ENCODE data around the gene FAM177B.

The FAM177B gene

DNA sequence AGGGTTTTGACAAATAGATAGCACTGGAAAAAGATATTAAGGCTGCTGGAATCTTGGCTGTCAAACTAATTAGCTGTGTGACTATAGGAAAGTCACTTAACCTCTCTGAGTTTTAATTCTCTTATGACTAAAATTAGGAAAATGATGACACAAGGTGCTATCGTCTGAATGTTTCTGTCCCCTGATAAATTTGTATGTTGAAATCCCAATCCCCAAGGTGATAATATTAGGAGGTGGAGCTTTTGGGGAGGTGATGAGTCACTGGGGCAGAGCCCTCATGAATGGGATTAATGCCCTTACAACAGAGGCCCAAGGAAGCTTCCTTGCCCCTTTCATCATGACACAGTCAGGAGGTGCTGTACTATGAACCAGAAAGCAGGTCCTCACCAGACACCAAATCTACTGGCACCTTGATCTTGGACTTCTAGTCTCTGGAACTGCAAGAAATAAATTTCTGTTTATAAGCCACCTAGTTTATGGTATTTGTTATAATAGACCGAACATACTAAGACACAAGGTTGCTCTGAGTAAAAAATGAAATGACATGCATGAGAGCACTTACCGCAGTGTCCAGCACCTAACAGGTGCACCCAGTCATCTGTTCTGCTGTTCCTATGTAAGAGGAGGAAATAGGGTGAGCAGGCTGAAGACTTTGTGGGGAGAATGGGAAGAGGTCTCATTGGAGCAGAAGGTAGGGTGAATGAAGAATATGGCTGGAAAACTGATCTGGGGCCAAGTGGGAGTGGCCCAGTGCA is 51.6 kb downstream of the FAM177B start:
- DNase-seq, result no peak

DNA sequence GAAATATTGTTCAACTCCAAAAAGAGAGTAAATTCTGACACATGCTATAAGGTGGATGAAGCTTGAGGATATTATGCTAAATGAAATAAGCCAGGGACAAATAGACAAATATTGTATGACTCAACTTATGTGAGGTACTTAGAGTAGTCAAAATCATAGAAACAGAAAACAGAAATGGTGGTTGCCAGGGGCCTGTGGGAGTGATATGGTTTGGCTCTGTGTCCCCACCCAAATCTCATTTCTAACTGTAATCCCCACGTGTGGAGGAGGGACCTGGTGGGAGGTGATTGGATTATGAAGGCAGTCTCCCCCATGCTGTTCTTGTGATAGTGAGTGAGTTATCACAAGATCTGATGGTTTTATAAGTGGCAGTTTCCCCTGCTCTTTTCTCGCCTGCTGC is 53.1 kb downstream of the FAM177B start:
- DNase-seq, result no peak

DNA sequence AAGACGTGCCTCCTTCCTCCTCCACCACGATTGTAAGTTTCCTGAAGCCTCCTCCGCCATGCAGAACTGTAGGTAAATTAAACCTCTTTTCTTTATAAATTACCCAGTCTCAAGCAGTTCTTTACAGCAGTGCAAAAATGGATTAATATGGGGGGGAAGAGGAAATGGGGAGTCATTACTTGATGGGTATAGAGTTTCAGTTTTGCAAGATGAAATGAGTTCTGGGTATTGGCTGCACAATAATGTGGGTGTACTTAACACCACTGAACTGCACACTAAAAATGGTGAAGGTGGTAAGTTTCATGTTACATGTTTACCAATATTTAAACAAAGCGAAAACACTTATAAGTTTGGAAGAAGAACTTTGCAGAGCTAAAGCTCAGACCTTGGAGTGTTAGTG is 53.5 kb downstream of the FAM177B start:
- no peak for DNase-seq

DNA sequence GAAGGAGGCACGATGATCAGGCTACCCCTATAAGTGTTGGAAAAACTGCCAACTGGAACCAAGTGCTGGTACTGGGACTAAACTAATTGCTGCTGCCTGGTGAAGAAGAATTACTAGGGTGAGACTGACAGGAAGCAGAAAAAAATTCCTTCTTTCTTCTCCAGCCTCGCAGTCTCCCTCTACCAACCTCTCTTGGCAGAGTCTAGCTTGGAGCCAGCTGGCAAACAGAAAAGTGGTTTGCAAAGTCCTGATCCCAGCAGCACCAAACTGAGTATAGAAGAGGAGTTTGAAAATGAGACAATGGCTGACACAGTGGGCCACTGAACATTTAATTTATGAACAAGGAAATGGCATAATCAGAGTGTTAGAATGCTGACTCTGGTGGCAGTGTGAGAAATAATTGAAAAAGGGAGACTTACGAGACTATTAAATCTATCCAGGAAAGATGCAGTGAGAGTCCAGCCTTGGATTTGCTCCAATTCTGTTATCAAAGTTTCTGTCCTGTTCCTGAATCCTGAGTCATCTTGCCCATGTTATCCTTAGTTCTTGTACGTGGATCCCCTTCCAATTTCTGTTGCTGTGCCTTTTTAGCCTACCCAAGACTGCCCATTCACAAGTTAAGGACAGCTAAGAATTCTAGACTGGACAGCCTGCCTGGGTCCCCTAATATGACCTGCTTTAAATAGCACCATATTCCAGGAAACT is 54.2 kb downstream of the FAM177B start:
- no peak for DNase-seq

DNA sequence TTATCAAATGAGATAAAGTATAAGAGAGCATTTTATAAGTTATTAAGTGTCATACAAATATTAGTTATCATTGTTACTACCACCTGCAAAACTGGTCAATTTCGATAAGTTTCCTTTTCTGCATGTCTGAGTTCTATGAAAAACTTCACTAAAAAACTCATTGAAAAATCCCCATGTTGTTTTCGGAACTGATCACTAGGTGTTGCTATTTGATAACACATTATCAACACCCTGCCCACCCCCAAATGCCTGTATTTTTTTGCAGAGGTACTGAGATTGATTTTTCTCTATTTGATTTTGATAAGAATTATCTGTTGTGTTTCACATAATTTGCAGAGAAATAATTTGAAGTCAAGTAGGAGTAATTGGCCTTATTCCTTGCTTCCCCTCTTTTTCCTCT is 55.7 kb downstream of the FAM177B start:
- DNase-seq, result peak; percentile 36 to 44

DNA sequence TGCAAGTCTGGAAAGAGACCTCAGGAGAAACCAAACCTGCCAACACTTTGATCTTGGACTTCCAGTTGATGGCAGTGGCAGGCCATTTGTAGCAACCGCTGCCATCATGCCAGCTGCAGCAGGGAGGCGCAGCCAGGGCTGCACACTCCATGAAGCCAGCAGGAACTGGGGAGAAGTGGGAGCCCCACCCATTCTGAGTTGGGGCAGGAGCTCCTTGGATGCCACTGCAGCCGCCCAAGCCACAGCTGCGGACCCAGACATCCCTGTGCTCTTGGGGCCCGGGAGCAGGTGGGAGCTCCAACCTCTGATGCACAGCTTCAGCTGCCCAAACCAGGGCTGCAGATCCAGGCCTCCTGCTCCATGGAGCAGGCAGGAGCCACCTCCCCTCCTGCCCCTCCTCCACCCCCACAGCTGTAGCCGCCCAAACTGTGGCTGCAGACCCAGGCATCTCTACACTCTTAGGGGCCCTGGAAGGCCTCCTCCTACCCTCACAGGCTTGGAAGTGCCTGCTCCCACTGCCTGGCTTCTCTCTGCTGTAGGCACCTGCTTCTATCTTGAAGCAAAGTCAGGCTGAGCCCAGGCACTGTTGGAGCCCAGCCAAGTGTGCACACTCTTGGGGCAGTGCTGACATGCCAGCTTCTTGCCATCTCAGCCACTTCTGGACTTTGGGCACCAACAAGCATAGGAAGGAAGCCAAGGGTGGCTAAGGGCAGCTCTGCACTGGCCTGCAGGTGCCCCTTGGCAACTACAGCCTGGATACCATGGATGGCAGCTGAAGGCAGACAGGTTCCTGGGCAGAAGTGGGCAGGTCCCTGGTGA is 57.9 kb downstream of the FAM177B start:
- no peak for DNase-seq

DNA sequence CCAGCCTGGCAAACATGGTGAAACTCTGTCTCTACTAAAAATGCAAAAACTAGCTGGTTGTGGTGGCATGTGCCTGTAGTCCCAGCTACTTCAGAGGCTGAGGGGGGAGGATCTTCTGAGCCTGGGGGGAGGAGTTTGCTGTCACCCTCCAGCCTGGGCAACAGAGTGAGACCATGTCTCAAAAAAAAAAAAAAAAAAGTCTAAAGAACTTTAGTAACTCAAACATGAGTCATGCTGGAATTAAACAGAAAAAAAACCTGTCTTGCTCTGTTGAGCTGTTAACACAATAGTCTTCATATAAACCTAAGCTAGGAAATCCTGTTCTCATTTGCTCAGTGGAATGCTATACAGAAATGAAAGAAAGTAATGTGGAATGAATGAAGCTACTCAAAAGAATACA is 61.1 kb downstream of the FAM177B start:
- no peak for DNase-seq

DNA sequence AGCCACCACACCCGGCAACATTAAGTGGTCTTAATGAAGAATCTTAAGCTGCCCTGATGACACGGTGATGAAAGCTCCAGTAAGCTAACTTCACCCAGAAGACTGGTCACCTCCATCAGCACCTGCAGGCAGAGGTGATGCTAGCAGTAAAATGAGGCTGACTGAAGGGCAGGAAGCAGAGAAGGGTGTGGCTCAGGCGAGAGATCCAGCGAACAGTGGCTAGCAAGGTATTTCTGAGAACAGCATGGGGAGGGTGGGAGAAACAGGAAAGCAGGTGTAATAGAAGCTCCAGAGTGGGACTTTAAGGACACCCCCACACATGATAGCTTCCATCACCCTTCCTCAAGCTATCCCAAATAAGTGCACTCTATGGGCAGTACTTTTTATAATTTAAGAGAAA is 62.0 kb downstream of the FAM177B start:
- DNase-seq, result no peak

All from Kasumi-1 (cell line).